ENCODE data around the gene CRBN.

CRBN gene

GRCh38 chr3:3110299-3110630 lies 69.2 kb downstream of the CRBN start, which contains the start of gene IL5RA:
Gene IL5RA, minus strand, starts transcription at chr3:3110374. Its CDS starts 5,390 bp downstream, at chr3:3104984.
- DNase-seq (ENCODE audit: low spot score), result no peak
- in situ Hi-C loops (cut with MboI; ENCODE audit: low pct_unique_long_range_greater_than_20kb, low sequenced_read_pairs, unreplicated experiment), result no loop called here
- no peak for TF ChIP-seq CTCF (IDR thresholded peaks at IDR 0.05; ENCODE audit: extremely low read depth, insufficient read depth, missing control alignments)

GRCh38 chr3:3109407-3110298 lies 69.8 kb downstream of the CRBN start:
- DNase-seq (ENCODE audit: low spot score), result no peak
- no peak for TF ChIP-seq CTCF (IDR thresholded peaks at IDR 0.05; ENCODE audit: extremely low read depth, insufficient read depth, missing control alignments)
- in situ Hi-C loops (cut with MboI; ENCODE audit: low pct_unique_long_range_greater_than_20kb, low sequenced_read_pairs, unreplicated experiment), result no loop called here

GRCh38 chr3:3107858-3108257 lies 71.6 kb downstream of the CRBN start:
- in situ Hi-C loops (cut with MboI; ENCODE audit: low pct_unique_long_range_greater_than_20kb, low sequenced_read_pairs, unreplicated experiment), result no loop called here
- no peak for TF ChIP-seq CTCF (IDR thresholded peaks at IDR 0.05; ENCODE audit: extremely low read depth, insufficient read depth, missing control alignments)
- no peak for DNase-seq (ENCODE audit: low spot score)

- in situ Hi-C loops (cut with MboI; ENCODE audit: low pct_unique_long_range_greater_than_20kb, low sequenced_read_pairs, unreplicated experiment), result no loop called here
These were observed 72.3 kb downstream of the CRBN start for GRCh38 chr3:3107181-3107580.

GRCh38 chr3:3105815-3106214 lies 73.7 kb downstream of the CRBN start:
- no peak for TF ChIP-seq CTCF (IDR thresholded peaks at IDR 0.05; ENCODE audit: extremely low read depth, insufficient read depth, missing control alignments)
- in situ Hi-C loops (cut with MboI; ENCODE audit: low pct_unique_long_range_greater_than_20kb, low sequenced_read_pairs, unreplicated experiment), result no loop called here
- no peak for DNase-seq (ENCODE audit: low spot score)

More at GRCh38 chr3:3107181-3107580, 72.3 kb downstream of the CRBN start:
- no peak for TF ChIP-seq CTCF (IDR thresholded peaks at IDR 0.05; ENCODE audit: extremely low read depth, insufficient read depth, missing control alignments)
- DNase-seq (ENCODE audit: low spot score), result no peak

GRCh38 chr3:3105246-3105645 lies 74.2 kb downstream of the CRBN start:
- in situ Hi-C loops (cut with MboI; ENCODE audit: low pct_unique_long_range_greater_than_20kb, low sequenced_read_pairs, unreplicated experiment), result no loop called here
- TF ChIP-seq CTCF (IDR thresholded peaks at IDR 0.05; ENCODE audit: extremely low read depth, insufficient read depth, missing control alignments), result no peak
- no peak for DNase-seq (ENCODE audit: low spot score)

Data from GM13977 (cell line).